Glomerular visceral epithelial cell (primary cell): Measurements from ENCODE around the gene LTK.

Source experiments
- DNase-seq: peaks from one replicate; pipeline ENCODE4 v3.0.0-alpha.2; 2016; ENCODE audit errors: extremely low spot score

LTK gene

DNA sequence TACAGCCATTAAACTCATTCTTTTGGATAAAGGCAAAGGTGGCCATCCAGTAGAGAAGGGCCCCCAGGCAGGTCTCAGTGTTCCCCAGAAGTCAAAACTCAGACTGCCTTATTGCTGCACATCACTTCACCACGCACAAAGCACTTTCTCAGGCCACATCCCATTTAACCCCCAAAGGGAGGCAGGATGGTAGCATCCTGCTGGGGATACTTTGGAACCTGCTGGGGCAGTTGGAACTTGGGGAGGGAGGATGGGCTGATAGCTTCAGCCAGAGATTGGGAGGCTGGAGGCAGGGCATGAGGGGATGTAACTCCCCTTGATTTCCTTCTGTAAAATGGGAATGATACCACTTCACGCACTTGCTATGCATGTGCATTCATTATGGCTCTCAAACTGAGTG lies 15.0 kb downstream of the LTK start:
- no peak for DNase-seq

- no peak for DNase-seq
These were observed 17.7 kb downstream of the LTK start for GRCh38 chr15:41495736-41496599.

GRCh38 chr15:41494922-41495735 lies 18.5 kb downstream of the LTK start:
- DNase-seq = no peak

- DNase-seq = no peak
These were observed 19.3 kb downstream of the LTK start for GRCh38 chr15:41494190-41494921.

GRCh38 chr15:41493902-41494189 lies 19.8 kb downstream of the LTK start:
- DNase-seq = no peak

DNA sequence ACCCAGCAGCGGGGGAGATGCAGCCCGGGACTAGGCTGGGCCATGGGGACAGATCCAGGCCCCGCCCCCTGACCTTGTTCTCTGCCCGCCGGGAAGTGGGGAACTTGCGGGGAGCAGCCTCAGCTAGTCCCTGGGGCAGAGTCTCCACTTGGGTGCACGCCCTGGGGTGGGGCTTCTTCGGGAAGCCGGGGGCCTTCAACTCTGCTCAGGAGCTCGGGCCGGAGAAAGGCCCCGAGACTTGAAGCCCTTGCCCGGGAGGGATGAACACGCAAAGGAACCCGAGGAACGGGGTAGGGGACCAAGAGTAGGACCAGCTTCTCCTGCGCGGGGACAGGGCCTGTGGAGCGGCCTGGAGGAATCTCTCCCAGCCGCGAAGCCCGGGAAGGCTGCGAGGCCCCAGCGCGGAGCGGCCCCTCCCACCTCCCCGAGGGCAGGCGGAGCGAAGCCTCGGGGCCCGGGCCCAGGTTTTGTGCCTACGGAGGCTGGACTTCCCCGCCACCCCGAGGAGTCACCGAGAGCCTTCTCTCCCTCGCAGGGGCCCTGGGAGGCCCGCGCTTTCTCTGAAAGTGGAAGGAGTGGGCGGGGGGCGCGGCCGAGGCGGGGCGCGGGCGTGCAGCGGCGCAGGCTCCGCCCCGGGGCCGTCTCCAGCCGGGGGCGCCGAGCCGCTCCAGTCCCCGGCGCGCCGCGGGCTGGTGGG lies 20.3 kb downstream of the LTK start, which contains the start of gene ITPKA:
Gene ITPKA (plus strand): TSS at position 670 of the 697 bp plus-strand sequence. CDS start 54 bp downstream, outside the sequence.
- peak; percentile 84 for DNase-seq

- DNase-seq = no peak
These were observed 20.9 kb downstream of the LTK start for GRCh38 chr15:41492597-41493204.

DNA sequence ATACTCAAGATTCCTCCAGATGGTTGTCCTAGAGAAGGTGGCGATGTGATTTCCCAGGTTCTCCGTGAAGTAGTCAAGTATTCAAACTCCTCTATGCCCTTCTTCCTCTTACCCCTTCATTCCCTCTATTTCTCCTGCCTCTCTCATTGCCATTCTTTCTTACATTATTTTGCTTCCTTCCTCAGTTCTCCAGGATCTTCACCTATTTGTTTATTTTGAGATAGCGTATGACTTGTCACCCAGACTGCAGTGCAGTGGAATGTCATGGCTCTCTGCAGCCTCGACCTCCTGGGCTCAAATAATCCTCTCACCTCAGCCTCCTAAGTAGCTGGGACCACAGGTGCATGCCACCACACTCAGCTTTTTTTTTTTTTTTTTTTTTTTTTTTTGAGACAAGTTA lies 21.7 kb downstream of the LTK start:
- no peak for DNase-seq

DNA sequence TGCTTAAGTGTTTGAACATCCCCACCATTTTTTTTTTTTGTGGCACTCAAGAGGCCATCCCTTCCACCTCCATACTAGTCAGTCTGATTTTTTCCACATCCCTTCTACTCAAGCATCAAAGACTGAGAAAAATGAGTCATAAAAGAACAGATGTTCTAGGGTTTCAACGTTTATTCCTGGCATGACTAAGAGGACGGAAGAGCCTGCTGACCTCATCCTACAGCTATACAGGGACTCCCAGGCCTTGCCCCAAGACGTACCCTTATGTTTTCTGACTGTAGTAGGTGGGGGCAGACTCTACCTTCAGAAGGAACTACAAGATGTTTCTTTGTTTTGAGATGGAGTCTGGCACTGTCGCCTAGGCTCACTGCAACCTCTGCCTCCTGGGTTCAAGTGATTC lies 23.3 kb downstream of the LTK start:
- peak; percentile 89 for DNase-seq

GRCh38 chr15:41489641-41490040 lies 24.0 kb downstream of the LTK start:
- no peak for DNase-seq

DNA sequence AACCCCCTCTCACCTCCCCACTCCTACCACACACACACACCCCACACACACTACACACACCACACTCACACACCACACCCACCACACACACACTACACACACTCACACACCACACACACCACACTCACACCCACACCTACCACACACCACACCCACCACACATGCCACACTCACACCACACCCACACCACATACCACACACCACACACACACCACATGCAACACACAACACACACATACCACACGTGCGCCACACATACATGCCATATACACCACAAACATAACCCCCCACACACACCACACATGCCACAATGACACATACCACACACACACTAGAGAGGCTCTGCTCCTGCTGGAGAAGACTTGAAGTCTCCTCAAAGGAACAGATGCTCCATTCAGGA lies 25.8 kb downstream of the LTK start:
- peak; percentile 46 for DNase-seq

DNA sequence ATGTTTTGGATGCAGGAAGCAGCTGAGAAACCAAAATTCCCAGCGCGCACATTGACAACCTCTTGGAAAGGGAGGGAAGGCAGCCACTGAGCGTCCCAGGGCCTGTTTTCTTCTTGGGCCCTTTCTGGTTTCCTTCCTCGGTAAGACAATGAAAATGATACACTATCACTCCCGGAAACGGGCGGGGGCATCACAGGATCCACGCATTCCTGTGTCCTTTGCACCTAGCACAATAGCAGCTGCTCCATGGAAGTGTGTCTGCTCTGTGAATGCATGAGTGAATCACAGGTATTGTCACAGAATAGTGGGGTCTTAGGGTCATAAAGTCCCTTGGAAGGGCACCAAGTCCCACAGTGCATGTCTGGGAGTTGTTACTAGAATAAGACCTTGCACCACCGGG lies 26.2 kb downstream of the LTK start:
- DNase-seq = peak; percentile 41

DNA sequence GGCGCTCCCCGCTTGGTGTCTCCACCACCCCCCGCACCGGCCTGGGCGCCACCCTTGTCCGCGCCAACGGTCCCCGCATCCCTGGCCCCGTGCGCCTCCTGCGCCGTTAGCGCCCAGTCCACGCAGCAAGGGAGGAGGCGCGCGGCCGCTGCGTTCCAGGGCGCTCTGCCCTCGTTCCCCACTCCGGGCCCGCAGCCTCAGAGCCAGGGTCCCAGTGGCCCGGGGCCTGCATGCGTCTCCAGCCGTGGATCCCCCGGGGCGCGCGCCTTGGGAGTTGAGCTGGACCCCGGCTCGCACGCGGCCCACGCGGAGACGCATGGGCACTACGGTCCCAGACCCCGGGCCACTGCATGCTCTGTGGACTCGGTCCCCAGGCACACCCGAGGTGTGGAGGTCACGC lies 27.3 kb downstream of the LTK start:
- no peak for DNase-seq

GRCh38 chr15:41484937-41485625 lies 28.5 kb downstream of the LTK start:
- no peak for DNase-seq

DNA sequence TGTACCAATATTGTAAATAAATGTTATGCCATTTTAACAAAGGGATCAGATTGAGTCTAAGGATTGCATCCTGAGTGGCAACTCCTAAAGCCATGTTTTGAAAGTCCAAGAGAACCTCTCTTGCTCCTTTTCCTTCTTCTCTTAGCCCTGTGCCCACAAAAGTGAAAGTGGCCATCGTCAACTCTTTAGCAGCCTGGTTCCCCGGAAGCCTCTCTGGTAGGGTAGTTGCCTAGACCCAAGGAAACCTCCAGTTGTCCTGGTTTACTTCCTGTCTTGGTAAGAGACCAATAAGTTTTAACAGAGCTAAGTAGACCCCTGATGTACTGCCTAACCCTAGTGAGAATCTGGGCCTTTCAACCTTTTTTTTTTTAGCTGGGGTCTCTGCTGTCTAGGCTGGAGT lies 30.1 kb downstream of the LTK start:
- no peak for DNase-seq

GRCh38 chr15:41483115-41483514 lies 30.5 kb downstream of the LTK start:
- peak; percentile 49 for DNase-seq

GRCh38 chr15:41482110-41482877 lies 31.3 kb downstream of the LTK start:
- DNase-seq = no peak

DNA sequence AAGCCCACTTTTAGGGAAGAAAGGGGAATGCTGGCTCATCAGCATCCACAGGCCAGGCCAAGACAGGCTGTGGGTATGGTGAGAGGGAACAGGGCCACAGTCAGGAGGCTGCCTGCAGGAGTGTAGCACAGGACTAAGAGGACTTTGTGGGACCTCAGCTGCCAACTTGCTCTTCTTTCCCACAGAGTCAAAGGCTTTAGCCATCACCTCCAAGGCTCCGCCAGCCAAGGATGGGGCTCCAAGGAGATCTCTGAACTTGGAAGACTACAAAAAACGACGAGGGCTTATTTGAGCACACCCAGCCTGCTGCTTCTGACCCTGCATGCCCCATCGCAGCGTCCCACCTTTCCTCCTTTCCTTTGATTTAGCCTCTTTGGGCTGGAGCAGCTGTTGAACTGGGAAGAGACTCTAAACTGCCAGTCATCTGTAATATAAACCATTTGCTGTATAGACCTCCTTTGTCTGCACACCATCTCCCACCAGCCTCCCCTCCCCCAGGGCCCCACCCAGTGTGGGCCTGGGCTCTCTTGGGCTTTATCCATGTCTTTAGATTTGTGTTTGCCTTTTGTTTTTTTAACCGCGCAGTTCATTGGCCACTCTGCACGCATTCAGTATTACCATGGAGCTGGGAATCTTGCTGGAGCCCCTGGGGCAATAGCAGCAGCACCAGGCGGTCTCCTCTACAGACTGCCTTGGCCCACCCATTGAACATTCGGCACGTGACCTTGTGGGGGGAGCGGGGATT lies 33.1 kb downstream of the LTK start:
- DNase-seq = no peak

DNA sequence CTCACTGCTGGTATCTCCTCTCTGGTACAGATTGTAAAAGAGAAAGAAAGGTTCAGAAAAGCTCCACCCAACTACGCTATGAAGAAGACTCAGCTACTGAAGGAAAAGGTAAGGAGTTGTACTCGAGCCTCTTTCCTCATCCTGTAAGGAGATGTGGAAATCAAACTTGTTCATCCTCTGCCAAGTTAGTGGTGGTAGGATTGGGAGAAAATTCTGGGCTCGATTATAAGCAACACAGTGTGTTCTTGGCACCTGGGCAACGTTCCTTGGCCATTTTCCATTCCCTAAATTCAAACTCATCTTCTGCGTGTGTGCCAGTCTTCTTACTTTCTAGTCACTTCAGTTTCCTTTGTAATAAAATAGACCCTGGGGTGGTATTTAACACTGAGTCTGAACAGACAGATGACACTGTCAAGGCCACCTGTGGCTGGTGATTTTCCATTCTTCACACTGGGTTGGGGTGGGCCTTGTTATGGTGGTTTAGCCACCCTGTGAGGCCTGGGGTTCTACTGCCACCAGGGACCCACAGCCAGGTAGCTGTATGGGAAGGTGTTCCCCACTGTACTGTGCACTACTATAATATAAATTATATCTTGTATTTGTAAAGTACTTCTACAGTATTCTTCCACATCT lies 37.1 kb downstream of the LTK start:
- no peak for DNase-seq
